A673 (cell line): Measurements from ENCODE around the gene UBE2E2. TPM values are rescaled to one million over a fixed set of nuclear protein-coding genes. Genes with fewer than 3 reads are reported as not detected.

ENCODE experiments used
- BruUV-seq: library from RNA; stranded (reverse); fragments of 400-500 nt; replicated peaks from 2 replicates; lab custom pipeline; 2021; lab: Mats Ljungman, UMichigan
- CTCF ChIA-PET: fragments of 300-600 bp; sonication (Branson Sonifier 250); formaldehyde crosslinking; loops from one replicate; lab custom pipeline; 2022; ENCODE audit warnings: antibody characterized with exemption; lab: Charles Lee
- POLR2A ChIA-PET: fragments of 300-600 bp; sonication (Branson Sonifier 250); formaldehyde crosslinking; loops from one replicate; lab custom pipeline; 2022; ENCODE audit warnings: antibody characterized with exemption; ENCODE audit not compliant: low non-redundant PET; lab: Charles Lee
- DNase-seq: peaks from one replicate; pipeline ENCODE4 v3.0.0-alpha.2; 2015; ENCODE audit warnings: low spot score
- H3K27ac ChIP-seq: fragments of 200-600 bp; sonication (generic); 2 replicates; pipeline ENCODE4 v1.5.1; 2016; ENCODE audit warnings: mixed run types, low read depth, mild to moderate bottlenecking, mixed read lengths, antibody characterized with exemption, low read length; ENCODE audit not compliant: poor library complexity, severe bottlenecking
- H3K27me3 ChIP-seq: fragments of 200-600 bp; sonication (generic); replicated peaks from 2 replicates; pipeline ENCODE4 v1.6.1; 2017; ENCODE audit warnings: mixed run types, low read depth, mild to moderate bottlenecking, mixed read lengths, antibody characterized with exemption, low read length; ENCODE audit not compliant: insufficient read depth, poor library complexity
- H3K36me3 ChIP-seq: fragments of 200-600 bp; sonication (generic); 2 replicates; pipeline ENCODE4 v1.6.1; 2016; ENCODE audit warnings: mixed run types, mild to moderate bottlenecking, mixed read lengths, antibody characterized with exemption, low read length; ENCODE audit not compliant: insufficient read depth, poor library complexity, severe bottlenecking
- H3K4me1 ChIP-seq: fragments of 200-600 bp; sonication (generic); 2 replicates; pipeline ENCODE4 v1.6.1; 2017; ENCODE audit warnings: mixed run types, mild to moderate bottlenecking, mixed read lengths, antibody characterized with exemption, low read length; ENCODE audit not compliant: insufficient read depth, poor library complexity, severe bottlenecking
- H3K4me3 ChIP-seq: fragments of 200-600 bp; sonication (generic); 2 replicates; pipeline ENCODE4 v1.5.1; 2016; ENCODE audit warnings: low read depth, mixed run types, mild to moderate bottlenecking, mixed read lengths, low read length; ENCODE audit not compliant: poor library complexity, severe bottlenecking
- H3K9me3 ChIP-seq: fragments of 200-600 bp; sonication (generic); 2 replicates; pipeline ENCODE4 v1.6.1; 2016; ENCODE audit warnings: mixed run types, low read depth, mild to moderate bottlenecking, mixed read lengths, antibody characterized with exemption, low read length; ENCODE audit not compliant: poor library complexity, severe bottlenecking
- CTCF ChIP-seq: fragments of 300-800, 200-600 bp; sonication (generic); conservative IDR thresholded peaks from 2 replicates; pipeline ENCODE4 v1.5.1; 2017; ENCODE audit warnings: low read depth, mild to moderate bottlenecking, antibody characterized with exemption, low read length, moderate library complexity, mixed read lengths
- EZH2 ChIP-seq: fragments of 200-600 bp; sonication (generic); IDR thresholded peaks from 2 replicates; pipeline ENCODE4 v1.6.1; 2017; ENCODE audit warnings: borderline replicate concordance, low read depth, mild to moderate bottlenecking, mixed read lengths, antibody characterized with exemption, low read length; ENCODE audit not compliant: poor library complexity, severe bottlenecking
- intact Hi-C: fragments of 100-400 bp; cut with micrococcal nuclease; formaldehyde crosslinking; loops from one replicate; pipeline ENCODE4 v1.10.0; 2022; ENCODE audit not compliant: unreplicated experiment
- total RNA-seq: library from RNA; stranded (reverse); gene quantifications from 2 replicates; pipeline ENCODE4 v1.2.3, GENCODE V29; 2021

The UBE2E2 gene
- total RNA-seq, 1 experiment from 2014 or later: 2.0 TPM

GRCh38 chr3:23219552-23219951, 16.4 kb downstream of the UBE2E2 start:
- ChIA-PET POLR2A (no interaction called here), CTCF (interaction anchor here (0.6 kb wide), 1 partner anchor 782 kb away, joined by 7 read pairs; no protein-coding TSS in a partner anchor)
- no peak overlapping the region for H3K27ac ChIP-seq
- H3K27me3 ChIP-seq: no peaks in the 10 kb centered on the region
- TF ChIP-seq CTCF: no peak
- no peak for TF ChIP-seq EZH2
- DNase-seq: no peak
- H3K4me1 ChIP-seq: no peaks in the 10 kb centered on the region
- H3K9me3 ChIP-seq: no peaks in the 10 kb centered on the region
- H3K4me3 ChIP-seq: no peak overlapping the region
- intact Hi-C loops: no loop called here
- BruUV-seq: no TSS peak
- no peaks in the 10 kb centered on the region for H3K36me3 ChIP-seq

- Histone ChIP-seq H3K36me3 (no peaks in the 10 kb centered on the region), H3K4me3 (no peak overlapping the region), H3K4me1 (no peaks in the 10 kb centered on the region), H3K27me3 (no peaks in the 10 kb centered on the region), H3K9me3 (no peaks in the 10 kb centered on the region), H3K27ac (no peak overlapping the region)
- ChIA-PET POLR2A (no interaction called here), CTCF (no interaction called here)
- DNase-seq: no peak
- no TSS peak for BruUV-seq
- TF ChIP-seq CTCF: no peak
- intact Hi-C loops: no loop called here
Measured at GRCh38 chr3:23221136-23221535, 18.0 kb downstream of the UBE2E2 start.

GRCh38 chr3:23232016-23232415, 28.9 kb downstream of the UBE2E2 start:
- intact Hi-C loops: no loop called here
- no peaks in the 10 kb centered on the region for H3K4me1 ChIP-seq
- DNase-seq: no peak
- POLR2A ChIA-PET: no interaction called here
- H3K36me3 ChIP-seq: no peaks in the 10 kb centered on the region
- no peaks in the 10 kb centered on the region for H3K9me3 ChIP-seq
- no TSS peak for BruUV-seq
- TF ChIP-seq CTCF: no peak
- no peak for TF ChIP-seq EZH2
- H3K4me3 ChIP-seq: no peak overlapping the region
- CTCF ChIA-PET: no interaction called here
- no peak overlapping the region for H3K27ac ChIP-seq
- no peaks in the 10 kb centered on the region for H3K27me3 ChIP-seq
